DMS153 treated with DMSO at 0.1 percent for 48 hours (cell line): ENCODE measurements around the gene C2orf72.
"Not testable (repeated sequence)": the region's sequence is repeated elsewhere in the genome, so short reads cannot be mapped to it uniquely, and the experiment has no call there.

Experiments used
- DNase-seq: peaks from one replicate; lab custom pipeline; 2025; ENCODE audit not compliant: unreplicated experiment; lab: John Stamatoyannopoulos, UW

C2orf72 gene

DNA sequence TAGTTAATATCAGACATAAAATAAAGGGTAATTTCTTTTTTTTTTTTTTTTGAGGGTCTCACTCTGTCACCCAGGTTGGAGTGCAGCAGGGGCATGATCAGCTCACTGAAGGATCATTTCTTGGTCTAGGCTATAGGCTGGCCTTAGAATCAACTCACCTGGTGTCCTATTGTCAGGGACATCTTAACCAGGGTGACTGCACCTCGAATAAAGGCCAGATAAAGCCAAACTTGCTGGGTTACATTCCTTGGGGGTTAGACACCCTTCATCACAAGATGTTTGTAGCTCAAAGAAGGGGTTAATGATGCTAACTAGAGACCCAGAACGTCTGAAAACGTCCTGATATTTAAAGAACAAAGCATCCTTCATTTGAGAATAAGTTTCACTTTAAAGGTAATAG lies 23.5 kb upstream of the C2orf72 start:
- no peak for DNase-seq

DNA sequence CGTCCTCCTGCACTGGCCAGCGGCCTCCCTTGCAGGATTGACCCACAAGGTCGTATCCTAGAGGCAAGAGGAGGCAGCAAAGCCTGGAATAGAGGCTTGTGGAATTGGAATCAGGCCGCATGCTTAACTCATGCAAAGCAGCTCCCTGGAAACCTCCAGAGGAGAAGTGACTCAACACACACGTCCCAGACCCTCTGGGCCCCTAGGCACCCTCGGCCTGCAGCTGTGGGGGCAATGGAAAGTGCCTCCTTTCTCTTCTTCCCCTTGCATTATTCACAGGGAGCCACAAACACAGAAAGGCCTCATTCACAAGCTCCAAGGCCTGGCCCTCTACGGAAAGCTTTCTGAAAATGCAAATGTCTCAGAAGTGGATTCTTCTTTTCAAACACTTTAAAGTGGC lies 21.8 kb upstream of the C2orf72 start:
- DNase-seq = no peak

DNA sequence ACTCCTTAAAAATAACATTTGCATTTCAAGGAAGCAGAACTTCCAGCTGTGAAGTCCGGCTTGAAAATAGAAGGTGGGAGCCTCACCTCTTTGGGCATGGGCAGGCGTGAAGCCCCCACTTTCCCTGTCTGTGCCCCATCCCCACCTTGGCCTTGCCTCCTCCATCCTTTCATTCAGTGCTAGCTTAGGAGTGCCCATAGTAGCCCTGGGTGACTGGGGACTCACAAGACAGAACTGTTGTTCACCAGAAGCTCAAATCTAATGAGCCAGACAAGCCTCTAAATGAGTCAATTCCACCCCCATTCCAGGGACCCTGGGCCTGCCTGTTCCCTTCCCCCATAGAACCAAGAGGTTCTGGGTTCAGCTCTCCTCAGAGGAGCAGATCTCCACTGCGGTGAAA lies 21.4 kb upstream of the C2orf72 start:
- no peak for DNase-seq

DNA sequence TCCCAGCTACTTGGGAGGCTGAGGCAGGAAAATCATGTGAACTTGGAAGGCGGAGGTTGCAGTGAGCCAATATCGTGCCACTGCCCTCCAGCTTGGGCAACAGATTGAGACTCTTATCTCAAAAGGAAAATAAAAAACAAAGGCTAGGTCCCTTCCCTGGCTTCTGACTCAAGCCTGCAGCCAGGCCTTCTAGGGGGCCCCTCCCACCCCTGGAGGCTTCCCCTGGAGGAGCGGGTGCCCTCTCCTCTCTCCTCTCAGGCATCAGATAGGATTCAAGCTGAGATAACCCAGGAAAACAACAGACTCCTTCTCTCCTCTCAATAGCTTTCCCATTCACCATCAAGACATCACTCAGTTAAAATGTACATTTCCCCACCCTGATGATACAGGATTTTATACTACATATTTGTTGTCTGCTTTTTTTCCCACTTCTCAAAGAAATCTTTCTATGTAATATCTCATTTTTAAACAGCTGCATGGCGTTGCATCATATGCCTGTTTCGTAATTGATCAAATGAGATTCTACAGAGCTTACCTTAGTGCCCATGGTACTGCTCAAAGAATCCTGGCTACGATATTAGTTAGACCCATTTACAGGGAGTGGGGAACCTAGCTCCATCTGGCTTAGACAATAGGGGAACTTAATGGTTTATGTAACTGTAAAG lies 20.6 kb upstream of the C2orf72 start:
- DNase-seq = no peak

DNA sequence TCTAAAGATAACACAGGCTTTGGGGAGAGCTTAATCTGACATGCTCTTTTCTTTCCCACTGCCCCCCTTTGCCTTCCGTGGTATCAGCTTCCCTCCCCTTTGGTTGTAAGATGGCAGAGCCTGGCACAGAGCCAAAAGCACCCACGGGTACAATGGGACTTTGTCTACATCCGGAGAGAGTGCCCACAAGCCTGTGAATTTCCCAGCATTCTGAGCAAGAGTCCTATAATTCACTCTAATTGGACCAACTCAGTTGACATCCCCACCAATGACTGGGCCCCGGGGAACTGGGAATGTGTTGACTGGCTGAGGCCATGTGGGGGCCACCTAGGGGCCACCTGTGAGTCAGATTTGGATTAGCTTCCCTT lies 20.1 kb upstream of the C2orf72 start:
- DNase-seq = no peak

DNA sequence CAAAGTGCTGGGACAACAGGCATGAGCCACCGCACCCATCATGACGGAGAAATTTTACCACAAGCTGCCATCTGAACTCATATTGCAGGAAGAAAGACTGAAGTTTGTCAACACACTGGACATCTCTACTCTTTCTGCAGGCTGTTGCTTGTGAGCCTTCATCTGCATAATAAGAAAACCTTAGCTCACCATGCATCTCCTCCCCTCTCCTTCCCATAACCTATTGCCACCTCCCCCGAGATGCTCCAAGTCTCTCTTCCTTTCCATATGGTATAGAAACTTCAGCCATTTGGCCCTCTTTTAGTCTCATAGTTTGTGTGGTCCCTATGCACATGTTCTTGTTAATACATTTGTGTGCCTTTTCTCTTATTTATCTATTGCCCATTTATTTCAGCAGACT lies 19.1 kb upstream of the C2orf72 start:
- no peak for DNase-seq

DNA sequence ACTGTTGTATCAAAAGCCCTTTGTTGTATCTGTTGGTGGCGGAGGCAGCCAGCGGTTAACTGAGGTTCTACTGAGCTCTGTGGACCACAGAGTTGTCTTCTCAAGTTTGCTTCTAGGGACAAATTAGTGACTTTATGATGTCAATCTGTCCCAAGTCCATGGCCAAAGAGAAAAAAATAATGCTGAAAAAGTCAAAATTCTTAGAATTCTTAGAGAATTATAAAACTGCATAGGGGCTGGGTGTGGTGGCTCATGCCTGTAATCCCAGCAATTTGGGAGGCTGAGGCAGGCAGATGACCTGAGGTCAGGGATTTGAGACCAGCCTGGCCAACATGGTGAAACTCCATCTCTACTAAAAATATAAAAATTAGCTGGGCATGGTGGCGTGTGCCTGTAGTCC lies 12.3 kb upstream of the C2orf72 start:
- not testable (repeated sequence) for DNase-seq

DNA sequence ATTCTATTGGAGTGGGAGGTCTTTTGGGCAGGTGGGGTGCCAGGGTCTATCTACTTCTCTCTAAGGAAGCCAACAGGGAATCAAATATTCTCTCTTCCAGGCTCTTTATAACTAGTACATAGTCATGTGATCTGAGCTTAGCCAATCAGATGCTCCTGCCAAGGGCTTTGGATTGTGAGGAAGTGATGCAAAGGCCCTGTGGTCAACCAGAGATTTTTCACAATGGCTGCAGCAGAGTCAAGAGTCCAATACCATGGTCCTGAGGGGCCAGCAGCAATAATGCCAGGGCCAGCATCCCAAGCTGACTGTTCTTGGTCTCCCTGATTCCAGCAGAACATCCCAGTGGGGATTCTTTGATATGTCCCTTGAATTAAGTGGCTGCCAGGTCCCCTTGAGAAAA lies 8.4 kb upstream of the C2orf72 start:
- DNase-seq = no peak

DNA sequence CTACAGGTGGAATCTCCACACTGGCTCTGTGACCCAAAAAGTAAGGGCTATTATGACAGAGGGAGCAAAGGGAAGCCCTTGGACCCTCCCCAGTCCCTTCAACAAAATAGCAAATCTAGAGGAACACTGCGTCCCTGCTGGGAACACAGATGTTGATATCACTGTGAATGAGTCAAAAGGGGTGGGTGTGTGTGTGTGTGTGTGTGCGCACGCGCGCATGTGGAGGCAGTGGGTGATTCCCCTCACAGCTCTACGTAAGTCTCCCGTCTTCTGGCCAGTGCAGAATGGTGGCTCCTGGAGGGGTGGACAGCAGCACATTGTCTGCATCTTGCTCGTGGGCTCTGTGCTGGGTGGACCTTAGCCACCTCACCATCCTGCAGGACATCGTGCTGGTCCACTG lies 7.8 kb upstream of the C2orf72 start:
- DNase-seq = no peak

DNA sequence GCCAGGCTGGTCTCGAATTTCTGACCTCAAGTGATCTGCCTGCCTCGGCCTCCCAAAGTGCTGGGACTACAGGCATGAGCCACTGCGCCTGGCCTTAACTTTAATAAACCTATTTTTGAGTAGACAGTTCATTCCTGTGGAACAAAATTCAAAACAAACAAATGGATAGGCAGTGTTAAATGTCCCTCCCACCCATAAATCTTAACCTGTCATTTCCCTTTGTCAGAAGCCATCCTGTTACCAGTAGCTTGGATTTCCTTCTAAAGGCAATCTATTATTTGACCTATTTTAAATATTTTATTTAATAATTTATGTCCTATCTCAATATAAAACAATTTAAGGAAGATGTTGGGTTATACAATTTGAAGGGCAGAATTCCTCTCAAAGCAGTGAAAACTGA lies 6.6 kb upstream of the C2orf72 start:
- DNase-seq = no peak

DNA sequence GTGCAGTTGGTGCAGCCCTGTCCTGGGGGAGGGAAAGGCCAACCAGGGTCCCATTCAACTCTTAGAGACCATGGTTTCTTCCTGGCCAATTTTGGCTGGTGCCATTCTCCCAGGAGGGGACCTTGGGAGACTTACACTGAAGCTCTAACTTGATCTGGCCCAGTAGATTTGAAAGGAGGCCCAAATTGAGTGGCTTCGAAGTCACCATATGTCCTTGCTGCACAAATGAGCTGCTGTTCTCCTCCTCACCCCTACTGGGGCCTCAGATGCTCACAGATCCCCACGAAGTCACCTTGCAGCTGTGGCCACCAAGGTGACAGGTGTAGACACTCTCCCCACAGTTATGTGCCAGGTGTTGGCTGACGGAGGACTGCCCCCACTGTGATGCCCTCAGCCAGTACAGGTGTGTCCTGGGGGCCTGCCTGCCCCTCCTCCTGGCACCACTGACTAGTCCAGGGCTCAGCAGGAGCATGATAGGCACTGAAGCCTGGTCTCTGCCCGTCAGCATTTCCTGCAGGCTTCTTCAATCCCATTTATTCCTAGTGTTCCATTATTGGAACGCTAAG lies 4.7 kb upstream of the C2orf72 start:
- DNase-seq = no peak

DNA sequence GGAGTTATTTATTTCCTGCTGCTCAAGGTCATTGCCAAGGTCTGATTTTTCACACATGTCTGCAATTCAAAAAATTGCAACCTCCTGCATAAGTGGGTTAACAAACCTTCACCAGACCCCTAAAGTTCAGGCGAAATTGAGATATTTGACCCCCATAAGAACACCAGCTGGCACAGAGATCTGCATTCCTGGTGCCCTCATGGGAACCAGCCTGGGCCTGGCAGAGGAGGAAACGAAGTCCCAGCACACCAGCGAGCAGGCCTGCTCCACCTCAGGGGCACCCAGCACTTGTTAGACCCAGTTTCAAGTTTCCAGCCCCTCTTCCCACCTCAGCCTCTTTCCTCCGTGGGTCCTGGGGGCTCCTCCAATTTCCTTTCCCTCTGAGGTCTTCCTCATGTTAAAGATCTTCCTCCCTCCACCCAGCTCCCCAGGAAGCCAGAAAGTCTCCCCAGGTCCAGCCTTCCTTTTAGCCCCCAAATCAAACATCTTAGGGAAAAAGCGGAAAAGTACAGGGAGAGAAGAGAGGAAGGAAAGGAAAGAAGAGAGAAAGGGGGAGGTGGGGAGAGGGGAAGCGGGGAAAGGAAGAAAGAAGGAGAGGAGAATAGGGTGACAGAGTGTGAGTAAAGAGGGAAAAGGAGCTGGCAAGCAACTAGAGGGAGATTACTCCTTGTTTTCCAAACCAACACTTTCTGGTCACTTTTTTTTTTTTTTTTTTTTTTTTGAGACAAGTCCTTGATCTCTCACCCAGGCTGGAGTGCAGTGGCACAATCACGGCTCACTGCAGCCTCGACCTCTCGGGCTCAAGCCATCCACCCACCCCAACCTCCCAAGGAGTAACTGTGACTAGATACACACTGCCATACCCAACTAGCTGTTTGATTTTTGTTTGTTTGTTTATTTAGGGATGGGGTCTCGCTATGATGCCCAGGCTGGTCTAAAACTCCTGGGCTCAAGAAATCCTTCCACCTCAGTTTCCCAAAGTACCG lies 3.9 kb upstream of the C2orf72 start:
- no peak for DNase-seq

DNA sequence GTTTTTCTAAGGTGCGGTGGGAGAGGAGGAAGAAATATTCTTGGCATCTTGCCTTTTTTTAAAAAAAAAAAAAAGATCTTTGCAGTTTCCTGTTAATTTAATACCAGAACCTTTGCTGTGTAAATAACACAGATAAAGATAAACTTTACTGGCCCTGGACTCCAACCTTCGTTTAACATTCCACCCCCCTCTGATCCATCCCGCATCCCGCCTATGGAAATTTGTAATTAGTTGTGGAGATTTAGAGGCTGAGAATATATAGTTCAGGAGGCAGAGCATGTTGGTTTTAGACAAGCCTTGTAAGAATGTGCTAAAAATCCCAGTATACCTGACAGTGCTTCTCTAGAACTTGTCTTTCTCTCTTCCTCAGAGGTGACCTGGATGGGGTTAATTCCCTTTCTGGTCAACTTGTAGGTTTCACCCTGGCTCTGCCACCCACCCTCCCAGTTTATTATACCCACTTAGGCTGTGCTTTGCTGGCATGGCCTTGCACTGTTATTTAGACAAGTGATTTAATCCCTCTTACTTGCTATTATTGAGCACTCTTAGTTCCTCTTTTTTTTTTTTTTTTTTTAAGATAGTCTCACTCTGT lies 2.9 kb upstream of the C2orf72 start:
- no peak for DNase-seq

DNA sequence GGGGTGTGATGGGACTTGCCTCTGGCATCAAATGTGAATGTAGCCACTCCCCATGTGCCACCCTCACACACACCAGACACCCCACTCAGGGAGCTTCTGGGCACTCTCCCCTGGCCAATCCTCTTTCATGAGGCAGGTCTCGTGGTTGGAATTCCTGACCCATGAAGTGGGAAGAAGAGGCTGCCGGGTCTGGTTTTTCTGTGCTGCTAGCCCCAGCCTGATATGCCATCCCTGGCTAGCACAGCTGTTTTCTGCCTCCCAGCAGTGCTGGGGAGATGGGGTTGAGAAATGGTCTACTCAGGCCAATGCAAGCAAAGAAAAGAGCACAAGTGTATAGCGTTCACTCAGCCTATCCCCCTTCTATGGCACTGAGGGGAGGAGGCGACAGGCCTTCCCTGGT lies 1.2 kb upstream of the C2orf72 start:
- no peak for DNase-seq

DNA sequence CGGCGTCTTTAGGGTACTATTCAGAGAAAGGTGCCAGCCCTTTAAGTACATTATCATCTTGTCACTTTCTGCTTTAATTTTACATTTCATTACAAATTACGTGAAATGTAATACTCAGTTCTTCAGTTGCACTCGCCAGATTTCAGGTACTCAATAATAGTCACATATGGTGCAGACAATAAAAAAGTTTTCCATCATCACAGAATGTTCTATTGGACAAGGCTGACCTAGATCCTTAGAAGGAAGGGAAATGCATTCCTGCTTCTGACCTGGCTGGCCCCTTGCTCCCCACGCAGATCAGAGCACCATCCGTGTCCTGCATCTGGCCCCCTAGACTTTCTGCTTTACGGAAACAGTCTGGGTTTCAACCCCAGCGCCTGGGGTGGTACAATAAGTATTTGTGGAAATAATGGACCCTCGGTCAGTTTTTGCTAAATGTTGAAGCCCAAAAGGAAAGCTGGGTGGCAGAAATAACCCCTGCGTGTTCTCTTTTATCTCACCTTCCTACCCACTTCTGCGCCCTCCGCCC lies 681 bp upstream of the C2orf72 start:
- DNase-seq = no peak

DNA sequence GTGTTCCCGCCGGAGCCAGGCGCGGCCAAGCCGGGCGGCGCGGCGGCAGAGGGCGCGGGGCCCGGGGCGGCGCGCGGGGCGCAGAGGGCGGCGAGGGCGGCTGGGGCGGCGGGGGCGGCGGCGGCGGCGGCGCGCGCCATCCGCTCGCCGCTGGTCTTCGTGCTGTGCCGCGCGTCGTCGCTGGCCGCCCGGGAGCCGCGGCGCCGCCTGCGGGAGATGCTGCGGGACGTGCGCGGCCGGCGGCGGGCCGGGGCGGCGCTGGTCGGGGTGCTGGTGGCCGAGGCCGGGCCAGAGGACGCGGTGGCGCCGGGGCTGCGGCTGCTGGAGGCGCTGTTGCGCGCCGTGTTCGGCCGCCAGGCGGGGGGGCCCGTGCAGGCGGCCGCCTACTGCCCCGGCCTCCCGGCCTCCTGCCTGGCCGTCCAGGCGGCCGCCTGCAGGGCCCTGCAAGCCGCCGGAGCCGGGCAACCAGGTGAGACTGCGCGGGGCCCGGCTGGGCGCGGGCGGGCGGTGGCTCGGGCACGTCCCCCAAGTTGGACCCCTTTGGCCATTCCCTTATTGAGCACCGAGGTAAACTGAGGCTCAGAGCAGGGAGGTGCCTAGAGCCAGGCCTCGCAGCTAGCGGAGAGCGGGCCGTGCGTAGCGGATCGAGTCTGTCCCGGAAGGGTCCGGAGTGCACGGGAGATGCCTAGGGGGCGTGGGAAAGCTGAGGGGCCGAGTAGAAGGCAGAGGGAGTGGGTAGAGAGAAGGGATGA lies 584 bp downstream of the C2orf72 start:
- no peak for DNase-seq

DNA sequence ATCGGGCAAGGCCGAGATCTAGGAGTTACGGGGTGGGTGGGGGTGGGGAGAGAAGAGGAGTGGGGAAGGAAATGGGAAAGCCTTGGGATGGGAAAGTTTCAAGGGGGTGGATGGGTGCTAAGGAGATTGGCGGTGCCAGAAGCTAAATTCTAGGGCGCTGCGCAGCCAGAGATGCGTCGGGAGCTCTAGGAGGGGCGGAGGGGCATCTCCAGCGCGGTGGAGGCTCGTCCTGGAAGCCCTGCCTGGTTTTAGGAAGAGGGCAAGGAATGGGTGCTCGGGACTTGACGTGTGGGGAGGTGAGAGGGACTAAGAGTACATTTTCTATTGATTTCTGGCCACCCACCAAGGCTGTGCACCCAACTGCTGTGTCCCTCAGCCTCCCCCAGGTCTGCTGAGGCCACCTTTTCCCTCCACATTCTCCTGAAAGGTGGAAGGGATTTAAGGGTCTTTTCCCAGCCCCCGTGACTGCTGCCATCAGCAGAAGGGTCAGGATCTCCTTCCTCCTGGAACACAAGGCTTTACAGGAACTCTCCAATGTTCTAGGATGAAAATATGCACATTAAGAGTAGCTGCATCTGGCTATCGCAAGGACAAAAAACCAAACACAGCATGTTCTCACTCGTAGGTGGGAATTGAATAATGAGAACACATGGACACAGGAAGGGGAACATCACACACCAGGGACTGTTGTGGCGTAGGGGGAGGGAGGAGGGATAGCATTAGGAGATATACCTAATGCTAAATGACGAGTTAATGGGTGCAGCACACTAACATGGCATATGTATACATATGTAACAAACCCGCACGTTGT lies 1.4 kb downstream of the C2orf72 start:
- DNase-seq = no peak

DNA sequence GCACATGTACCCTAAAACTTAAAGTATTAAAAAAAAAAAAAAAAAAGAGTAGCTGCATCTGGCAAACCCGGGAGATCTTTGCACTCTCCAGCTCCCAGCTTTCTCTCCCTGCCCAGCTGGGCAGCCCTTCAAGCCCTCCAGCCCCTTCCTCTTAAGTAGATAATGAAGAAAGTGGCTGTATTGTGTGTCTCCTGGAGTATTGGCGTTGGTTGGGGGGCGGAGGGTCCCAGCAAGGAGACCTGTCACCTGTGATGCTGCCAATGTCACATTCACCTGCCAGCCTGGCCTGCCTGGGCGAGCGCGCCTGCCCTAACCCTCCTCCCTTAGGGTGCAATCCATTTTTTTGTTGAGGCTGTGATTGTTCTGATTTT lies 2.0 kb downstream of the C2orf72 start:
- DNase-seq = no peak

DNA sequence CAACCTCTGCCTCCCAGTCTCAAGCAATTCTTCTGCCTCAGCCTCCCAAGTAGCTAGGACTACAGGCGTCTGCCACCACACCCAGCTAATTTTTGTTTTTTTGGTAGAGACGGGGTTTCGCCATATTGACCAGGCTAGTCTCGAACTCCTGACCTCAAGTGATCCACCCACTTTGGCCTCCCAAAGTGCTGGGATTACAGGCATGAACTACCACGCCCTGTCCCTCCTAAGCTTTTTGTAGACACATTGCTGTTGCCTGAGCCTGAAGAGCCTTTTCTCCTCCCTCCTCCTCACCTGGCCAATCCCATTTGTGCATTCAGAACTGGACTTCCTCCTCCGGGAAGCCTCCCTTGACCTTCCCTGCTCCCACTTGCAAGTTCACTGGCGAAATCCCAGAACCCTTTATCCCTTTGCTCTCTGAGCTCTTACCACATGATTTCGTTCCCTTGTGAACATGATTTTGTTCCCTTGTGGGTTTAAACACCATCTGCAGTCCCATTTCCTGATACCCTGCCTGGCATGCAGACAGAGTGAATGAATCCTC lies 2.6 kb downstream of the C2orf72 start:
- DNase-seq = no peak
